Suprapubic skin (tissue), 4 donors: ENCODE data around the gene FAM117A. TPM values are rescaled to one million over a fixed set of nuclear protein-coding genes. Genes with fewer than 3 reads are reported as not detected.
"Not testable (repeated sequence)": the region's sequence is repeated elsewhere in the genome, so short reads cannot be mapped to it uniquely, and the experiment has no call there.

Experiments used
- DNase-seq, 2 donors: peaks; one replicate each; pipeline ENCODE4 v3.0.0-alpha.2; 2019; ENCODE audit warnings: low spot score in 2 of 2
- H3K27ac ChIP-seq: fragments of 200-600 bp; sonication (generic); one replicate; pipeline ENCODE4 v1.5.1; 2019
- H3K27me3 ChIP-seq: fragments of 200-600 bp; sonication (generic); one replicate; pipeline ENCODE4 v1.5.1; 2019
- H3K36me3 ChIP-seq: fragments of 200-600 bp; sonication (generic); one replicate; pipeline ENCODE4 v1.5.1; 2019
- H3K4me1 ChIP-seq: fragments of 200-600 bp; sonication (generic); one replicate; pipeline ENCODE4 v1.5.1; 2019
- H3K4me3 ChIP-seq: fragments of 200-600 bp; sonication (generic); one replicate; pipeline ENCODE4 v1.5.1; 2019; ENCODE audit warnings: mild to moderate bottlenecking
- H3K9me3 ChIP-seq: fragments of 200-600 bp; sonication (generic); one replicate; pipeline ENCODE4 v1.5.1; 2019
- CTCF ChIP-seq, 2 donors: fragments of 200-600 bp in 1 of 2; fragments of 450-650 bp in 1 of 2; sonication (generic) in 1 of 2; IDR thresholded peaks; one replicate each; pipeline ENCODE4 v1.5.1; 2016 to 2019; ENCODE audit warnings: antibody characterized with exemption in 2 of 2, mild to moderate bottlenecking in 1 of 2, moderate library complexity in 1 of 2
- EP300 ChIP-seq: sonication (generic); formaldehyde crosslinking; IDR thresholded peaks from one replicate; pipeline ENCODE4 v1.6.1; 2017; ENCODE audit warnings: antibody characterized with exemption
- POLR2A ChIP-seq, 2 donors: fragments of 450-650 bp; IDR thresholded peaks; one replicate each; pipeline ENCODE4 v1.6.1; 2017; ENCODE audit warnings: antibody characterized with exemption in 2 of 2, mild to moderate bottlenecking in 2 of 2, moderate library complexity in 2 of 2
- POLR2AphosphoS5 ChIP-seq, 3 donors: sonication (generic); formaldehyde crosslinking; IDR thresholded peaks; one replicate each; pipeline ENCODE4 v1.6.1; 2017; ENCODE audit warnings: antibody characterized with exemption in 3 of 3
- WGBS: methylation state at CpG from one replicate; pipeline ENCODE4 v1.1.5; 2018; 5-methylcytosine and 5-hydroxymethylcytosine counted together
- total RNA-seq, 4 donors: library from RNA; depleted of rRNA; stranded (reverse); fragments of >200 nt; gene quantifications; one replicate each; pipeline ENCODE4 v1.1.0, GENCODE V29; 2016

The FAM117A gene
- total RNA-seq, 4 donors from 2014 or later: 24.2 to 47.3 (median 28.7) TPM

DNA sequence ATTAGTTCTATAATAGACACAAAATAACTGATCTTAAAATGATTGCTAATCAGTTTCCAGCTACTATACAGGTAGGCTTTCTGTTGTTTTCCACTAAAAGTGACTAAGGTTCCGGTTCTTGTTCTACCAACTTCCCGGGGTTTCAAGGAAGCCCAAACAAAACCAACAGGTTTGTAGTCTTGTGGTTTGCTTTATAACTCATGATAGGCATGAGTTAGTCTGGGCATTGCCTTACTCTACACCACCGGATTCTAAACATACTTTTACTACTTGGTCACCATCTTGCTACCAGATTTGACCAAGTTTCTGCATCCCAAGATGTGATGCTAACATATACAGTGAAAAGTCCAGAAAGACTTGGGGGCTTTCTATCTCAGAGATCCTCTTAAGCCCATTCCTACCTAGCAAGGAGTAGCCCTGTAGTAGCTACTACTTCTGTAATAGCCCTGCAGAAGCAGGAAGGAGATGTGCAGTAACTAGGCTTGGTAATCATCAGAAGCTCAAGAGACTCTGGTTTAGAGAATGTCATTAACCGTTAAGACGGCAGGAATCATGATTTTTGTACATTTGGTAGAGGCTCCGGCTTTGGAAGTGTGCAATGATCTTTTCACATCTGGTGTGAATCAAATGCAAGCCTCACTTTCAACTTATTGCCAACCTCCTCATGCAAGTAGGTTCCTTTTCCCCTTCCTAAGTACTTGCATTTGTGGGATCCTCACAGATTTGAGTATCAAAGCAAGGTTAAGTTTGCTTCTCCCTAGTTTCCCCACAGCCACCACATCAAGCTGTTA, 1.6 kb downstream of the FAM117A start:
- H3K4me3 ChIP-seq: peak overlapping the region; percentile 95
- TF ChIP-seq POLR2A (IDR thresholded peaks at IDR 0.05) (no peak), POLR2AphosphoS5 (IDR thresholded peaks at IDR 0.05) (no peak), CTCF (IDR thresholded peaks at IDR 0.05) (no peak), EP300 (no peak)
- 41% methylated on average over 6 of the region's 6 CpGs for WGBS
- peaks cover 36% of the 10 kb centered on the region for H3K4me1 ChIP-seq
- no peaks in the 10 kb centered on the region for H3K27me3 ChIP-seq
- no peak for DNase-seq
- H3K9me3 ChIP-seq: no peaks in the 10 kb centered on the region
- H3K36me3 ChIP-seq: peaks cover 5% of the 10 kb centered on the region
- H3K27ac ChIP-seq: peak overlapping the region; percentile 10

DNA sequence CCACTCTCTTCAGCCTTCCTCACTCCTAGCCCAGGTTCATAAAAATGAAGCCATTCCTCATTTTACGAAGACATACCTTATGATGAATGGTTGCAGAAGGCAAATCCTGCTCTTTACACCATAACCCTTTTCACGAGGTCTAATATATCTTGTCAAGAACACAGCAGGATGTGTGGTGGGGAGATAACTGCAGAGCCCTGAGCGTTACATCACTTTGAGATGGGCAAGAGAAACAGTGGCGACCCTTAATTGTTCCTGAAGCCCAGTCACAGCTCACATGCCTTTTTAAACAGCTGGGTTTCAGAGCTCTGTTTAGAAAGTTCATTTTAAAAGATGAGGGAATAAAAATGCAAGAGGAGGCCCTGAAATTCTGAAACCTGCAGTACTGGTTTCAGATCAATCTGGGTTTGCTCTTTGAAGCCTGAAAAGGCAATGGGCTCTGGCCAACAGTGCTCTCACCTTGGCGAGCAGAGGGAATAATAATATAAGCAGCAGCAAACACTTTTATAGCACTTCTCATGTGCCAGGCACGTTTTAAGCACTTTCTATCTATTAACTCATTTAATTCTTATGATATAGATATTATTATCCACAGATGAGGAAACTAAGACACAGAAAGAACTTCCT, 2.9 kb downstream of the FAM117A start:
- H3K36me3 ChIP-seq: peaks cover 5% of the 10 kb centered on the region
- H3K4me3 ChIP-seq: no peak overlapping the region
- DNase-seq: no peak
- no peaks in the 10 kb centered on the region for H3K27me3 ChIP-seq
- no peaks in the 10 kb centered on the region for H3K9me3 ChIP-seq
- TF ChIP-seq POLR2A (IDR thresholded peaks at IDR 0.05): no peak
- TF ChIP-seq CTCF (IDR thresholded peaks at IDR 0.05): no peak
- TF ChIP-seq EP300: no peak
- TF ChIP-seq POLR2AphosphoS5 (IDR thresholded peaks at IDR 0.05): no peak
- 35% methylated on average over 6 of the region's 6 CpGs for WGBS
- no peak overlapping the region for H3K27ac ChIP-seq
- peaks cover 36% of the 10 kb centered on the region for H3K4me1 ChIP-seq

DNA sequence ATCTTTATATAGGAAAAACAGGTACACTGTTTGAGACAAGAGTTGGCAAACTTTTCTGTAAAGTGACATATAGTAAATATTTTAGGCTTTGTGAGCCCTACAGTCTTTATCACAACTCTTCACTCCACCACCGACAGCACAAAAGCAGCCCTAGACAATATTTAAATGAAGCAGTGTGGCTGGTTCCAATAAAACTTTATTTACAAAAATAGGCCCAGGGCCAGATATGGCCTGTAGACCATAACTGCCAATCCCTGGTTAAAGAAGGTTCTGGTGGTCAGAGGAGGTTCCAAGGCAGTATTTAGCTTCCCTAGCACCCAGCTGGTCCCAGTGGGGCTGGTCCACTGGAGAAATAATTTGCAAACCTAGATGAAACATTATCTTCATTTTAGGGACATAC, 3.6 kb downstream of the FAM117A start:
- no peak for TF ChIP-seq CTCF (IDR thresholded peaks at IDR 0.05)
- no peak for TF ChIP-seq EP300
- TF ChIP-seq POLR2AphosphoS5 (IDR thresholded peaks at IDR 0.05): no peak
- no peak for TF ChIP-seq POLR2A (IDR thresholded peaks at IDR 0.05)
- Histone ChIP-seq H3K4me3 (no peak overlapping the region), H3K27me3 (no peaks in the 10 kb centered on the region), H3K27ac (no peak overlapping the region), H3K36me3 (peaks cover 5% of the 10 kb centered on the region), H3K9me3 (no peaks in the 10 kb centered on the region), H3K4me1 (peaks cover 38% of the 10 kb centered on the region)
- no peak for DNase-seq
- WGBS: 72% methylated on average over 1 of the region's 1 CpG

- no peak overlapping the region for H3K4me3 ChIP-seq
- no peaks in the 10 kb centered on the region for H3K27me3 ChIP-seq
- peaks cover 5% of the 10 kb centered on the region for H3K36me3 ChIP-seq
- TF ChIP-seq POLR2AphosphoS5 (IDR thresholded peaks at IDR 0.05) (no peak), EP300 (no peak), POLR2A (IDR thresholded peaks at IDR 0.05) (no peak), CTCF (IDR thresholded peaks at IDR 0.05) (no peak)
- WGBS: 75% methylated on average over 3 of the region's 3 CpGs
- H3K27ac ChIP-seq: no peak overlapping the region
- no peak for DNase-seq
- H3K9me3 ChIP-seq: no peaks in the 10 kb centered on the region
- H3K4me1 ChIP-seq: peaks cover 41% of the 10 kb centered on the region
Observed at GRCh38 chr17:49759203-49759602, 4.7 kb downstream of the FAM117A start.

GRCh38 chr17:49758464-49759010, 5.4 kb downstream of the FAM117A start:
- not testable (repeated sequence) for H3K27ac ChIP-seq, H3K36me3 ChIP-seq, H3K9me3 ChIP-seq, H3K4me3 ChIP-seq, DNase-seq, H3K27me3 ChIP-seq
- WGBS: 81% methylated on average over 8 of the region's 8 CpGs
- H3K4me1 ChIP-seq: peaks cover 45% of the 10 kb centered on the region
